Thymus (tissue), 11 donors: ENCODE measurements around the gene TGIF2. TPM values are rescaled to one million over a fixed set of nuclear protein-coding genes. Genes with fewer than 3 reads are reported as not detected.
"Not testable (repeated sequence)": the region's sequence is repeated elsewhere in the genome, so short reads cannot be mapped to it uniquely, and the experiment has no call there.

Experiments
- DNase-seq, 9 donors: peaks; one replicate each; pipeline ENCODE4 v3.0.0-alpha.2; 2013; ENCODE audit warnings: low spot score in 9 of 9, low read depth in 6 of 9, missing footprints in 1 of 9
- H3K27ac ChIP-seq, 2 donors: one replicate each; pipeline ENCODE4 v1.5.1; 2013; ENCODE audit warnings: control low read depth in 1 of 2, low read depth in 1 of 2, low read length in 1 of 2, mild to moderate bottlenecking in 1 of 2, moderate library complexity in 1 of 2
- H3K27me3 ChIP-seq, 2 donors: one replicate each; pipeline ENCODE4 v1.5.1; 2013; ENCODE audit warnings: low read length in 1 of 2; ENCODE audit not compliant: control insufficient read depth in 2 of 2, insufficient read depth in 1 of 2
- H3K36me3 ChIP-seq, 2 donors: one replicate each; pipeline ENCODE4 v1.5.1; 2013; ENCODE audit warnings: low read length in 1 of 2, mild to moderate bottlenecking in 1 of 2, moderate library complexity in 1 of 2; ENCODE audit not compliant: control insufficient read depth in 2 of 2, insufficient read depth in 2 of 2
- H3K4me1 ChIP-seq, 2 donors: one replicate each; pipeline ENCODE4 v1.5.1; 2013; ENCODE audit warnings: low read length in 2 of 2; ENCODE audit not compliant: control insufficient read depth in 2 of 2, insufficient read depth in 2 of 2
- H3K4me3 ChIP-seq, 2 donors: one replicate each; pipeline ENCODE4 v1.5.1; 2013; ENCODE audit warnings: low read length in 2 of 2, control low read depth in 1 of 2, mild to moderate bottlenecking in 1 of 2
- H3K9me3 ChIP-seq, 2 donors: one replicate each; pipeline ENCODE4 v1.5.1; 2013; ENCODE audit warnings: low read length in 1 of 2, mild to moderate bottlenecking in 1 of 2; ENCODE audit not compliant: control insufficient read depth in 2 of 2, insufficient read depth in 1 of 2
- WGBS: extraction: QIAGEN DNeasy Blood & Tissue Kit; methylation state at CpG from one replicate; pipeline ENCODE4 v1.1.7; 2013; 5-methylcytosine and 5-hydroxymethylcytosine counted together
- polyA plus RNA-seq: library from polyadenylated mRNA; stranded (reverse); fragments of 200-250 nt; gene quantifications from one replicate; pipeline ENCODE4 v1.2.3, GENCODE V29; 2013
- total RNA-seq: library from RNA; stranded (reverse); fragments of 120-200 nt; gene quantifications from one replicate; pipeline ENCODE4 v1.2.4, GENCODE V29; 2013
- donor health status: healthy.

TGIF2 gene
- total and polyA plus RNA-seq, 2 donors, result 14.2 to 17.9 TPM

GRCh38 chr20:36633285-36633772, 59.9 kb downstream of the TGIF2 start:
- no peaks in the 10 kb centered on the region for H3K27me3 ChIP-seq
- H3K27ac ChIP-seq, result no peak overlapping the region
- H3K4me1 ChIP-seq, result peaks cover 19 to 21% of the 10 kb centered on the region in 2 donors
- H3K9me3 ChIP-seq, result no peaks in the 10 kb centered on the region
- H3K4me3 ChIP-seq, result no peak overlapping the region
- peaks cover 24 to 57% of the 10 kb centered on the region in 2 donors for H3K36me3 ChIP-seq
- DNase-seq, result no peak
- WGBS, result 96% methylated on average over 9 of the region's 9 CpGs

GRCh38 chr20:36634342-36634741, 60.9 kb downstream of the TGIF2 start:
- peaks cover 26 to 61% of the 10 kb centered on the region in 2 donors for H3K36me3 ChIP-seq

GRCh38 chr20:36638876-36639400, 65.5 kb downstream of the TGIF2 start:
- H3K36me3 ChIP-seq, result peaks cover 15 to 49% of the 10 kb centered on the region in 2 donors
- not testable (repeated sequence) for H3K27me3 ChIP-seq, H3K4me3 ChIP-seq, H3K27ac ChIP-seq, DNase-seq, H3K9me3 ChIP-seq
- 93% methylated on average over 12 of the region's 12 CpGs for WGBS
- H3K4me1 ChIP-seq, result peaks cover 12 to 20% of the 10 kb centered on the region in 2 donors

More at GRCh38 chr20:36634342-36634741, 60.9 kb downstream of the TGIF2 start:
- Histone ChIP-seq H3K27ac (no peak overlapping the region), H3K4me1 (peaks cover 16 to 17% of the 10 kb centered on the region in 2 donors), H3K4me3 (no peak overlapping the region), H3K9me3 (no peaks in the 10 kb centered on the region), H3K27me3 (no peaks in the 10 kb centered on the region)
- WGBS, result over 99% methylated on average over 11 of the region's 11 CpGs
- DNase-seq, result no peak

- no peaks in the 10 kb centered on the region for H3K9me3 ChIP-seq
- peaks cover 29 to 44% of the 10 kb centered on the region in 2 donors for H3K4me1 ChIP-seq
- no peak overlapping the region for H3K27ac ChIP-seq
- H3K27me3 ChIP-seq, result no peaks in the 10 kb centered on the region
- 95% methylated on average over 3 of the region's 3 CpGs for WGBS
- no peak for DNase-seq
- peaks cover 10 to 34% of the 10 kb centered on the region in 2 donors for H3K36me3 ChIP-seq
- no peak overlapping the region for H3K4me3 ChIP-seq
Measured at GRCh38 chr20:36641506-36641843, 68.1 kb downstream of the TGIF2 start.

GRCh38 chr20:36642136-36642535, 68.7 kb downstream of the TGIF2 start:
- DNase-seq, result no peak
- Histone ChIP-seq H3K4me3 (no peak overlapping the region), H3K27ac (no peak overlapping the region), H3K36me3 (peaks cover 10 to 31% of the 10 kb centered on the region in 2 donors), H3K27me3 (no peaks in the 10 kb centered on the region), H3K4me1 (peaks cover 31 to 51% of the 10 kb centered on the region in 2 donors), H3K9me3 (no peaks in the 10 kb centered on the region)
- 69% methylated on average over 6 of the region's 6 CpGs for WGBS

Other genes with a start within 250 kb of the TGIF2 start
- gene MYL9, start 32.1 kb upstream of the TGIF2 start, total RNA-seq, result 6.8 TPM
- gene MYL9, start 32.1 kb upstream of the TGIF2 start, polyA plus RNA-seq, result 138 TPM
- gene RAB5IF, start 32.2 kb downstream of the TGIF2 start, total RNA-seq, result 94.8 TPM
- 103 TPM for gene RAB5IF, start 32.2 kb downstream of the TGIF2 start, polyA plus RNA-seq
- gene SLA2, start 72.6 kb downstream of the TGIF2 start, total RNA-seq, result 21.5 TPM
- gene SLA2, start 72.6 kb downstream of the TGIF2 start, polyA plus RNA-seq, result 6.8 TPM
- 15.3 TPM for gene NDRG3, start 172.5 kb downstream of the TGIF2 start, total RNA-seq
- gene NDRG3, start 172.5 kb downstream of the TGIF2 start, polyA plus RNA-seq, result 18.9 TPM
- 20.6 TPM for gene DSN1, start 200.2 kb downstream of the TGIF2 start, total RNA-seq
- 16.4 TPM for gene DSN1, start 200.2 kb downstream of the TGIF2 start, polyA plus RNA-seq